Measurements from ENCODE around the gene GNPDA1.

Gene GNPDA1

DNA sequence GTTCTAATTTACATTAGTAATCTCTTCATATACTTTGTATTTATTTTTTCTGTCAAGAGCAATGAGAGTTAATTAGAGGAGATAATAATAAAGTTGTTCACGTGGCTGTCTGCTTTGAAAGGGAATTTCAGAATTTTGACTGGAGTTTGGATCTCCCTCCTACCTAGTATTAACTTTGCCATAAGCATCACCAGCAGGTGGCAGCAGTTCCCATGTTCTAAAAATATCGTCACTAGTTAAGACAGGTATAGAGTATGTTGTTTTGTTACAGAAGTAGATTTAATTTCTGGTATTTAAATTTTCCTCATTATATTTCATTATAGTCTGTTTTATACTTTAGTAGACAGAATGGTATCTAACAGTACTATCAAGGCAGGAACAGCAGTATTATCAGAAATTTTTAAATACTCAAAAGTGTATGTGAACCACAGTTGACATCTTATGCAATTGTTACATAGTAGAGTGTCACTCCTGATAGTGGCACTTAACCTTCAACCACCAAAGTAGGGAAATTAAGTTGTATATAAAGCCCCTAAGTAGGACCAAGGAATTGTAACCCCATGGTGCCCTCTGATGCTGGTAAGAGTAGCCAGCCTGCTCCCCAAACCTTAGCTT lies 20.4 kb downstream of the GNPDA1 start:
- DNase-seq (ENCODE audit: low read depth) = peak; percentile 61

DNA sequence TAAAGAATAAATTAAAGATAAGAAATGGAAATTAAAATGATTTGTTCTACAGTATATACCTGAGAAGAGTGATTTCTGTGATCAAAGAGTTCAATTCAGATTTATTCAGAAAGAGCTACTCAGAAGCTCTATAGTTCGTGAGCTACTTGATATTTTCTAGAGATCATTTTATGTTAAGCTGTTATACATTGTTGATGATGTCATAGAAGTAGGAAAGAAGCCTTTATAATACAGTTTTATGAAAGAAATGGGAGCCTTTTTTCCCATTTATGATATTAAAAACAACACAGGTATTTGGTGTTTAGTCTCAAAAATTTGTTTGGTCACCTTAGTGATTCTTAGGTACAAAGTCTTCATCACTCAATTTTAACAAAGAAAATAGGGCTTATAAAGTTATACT lies 23.1 kb downstream of the GNPDA1 start:
- no peak for DNase-seq (ENCODE audit: low read depth)

DNA sequence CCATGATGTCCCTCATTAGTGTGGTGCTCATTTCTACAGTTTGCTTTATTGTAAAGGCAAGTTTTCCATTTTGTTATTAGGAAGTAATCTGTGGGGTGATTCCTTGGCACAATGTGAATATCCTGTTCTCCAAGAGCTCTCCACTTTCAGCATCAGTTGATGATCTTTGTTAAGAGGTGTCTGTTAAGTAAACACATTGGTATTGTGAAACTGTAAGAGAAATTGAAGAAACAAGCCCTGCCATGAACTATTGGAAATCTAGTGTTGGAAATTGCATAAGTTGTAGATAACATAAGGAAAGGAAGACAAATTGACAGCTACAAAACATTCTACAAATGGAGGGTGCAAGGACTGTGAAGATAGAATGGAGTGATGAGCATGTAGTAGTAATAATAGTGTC lies 26.8 kb downstream of the GNPDA1 start:
- DNase-seq (ENCODE audit: low read depth) = no peak

DNA sequence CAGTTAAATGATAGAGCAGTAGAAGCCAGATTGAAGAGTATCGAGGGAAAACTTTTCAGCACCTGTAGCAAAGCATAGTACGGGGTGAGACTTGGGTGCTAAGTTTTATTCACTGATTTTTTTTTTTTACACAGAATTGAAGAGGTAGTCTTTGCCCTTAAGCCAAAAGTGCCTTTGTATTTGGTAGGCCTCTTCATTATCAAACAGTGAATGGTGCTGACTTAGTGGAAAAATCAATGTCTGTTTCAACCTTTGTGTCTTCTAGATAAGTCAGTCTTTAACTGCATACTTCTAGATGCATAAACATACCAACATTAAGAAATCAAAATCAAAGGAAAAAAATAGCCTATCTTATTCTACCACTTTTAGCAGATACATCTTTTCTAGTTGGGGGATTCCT lies 30.2 kb downstream of the GNPDA1 start:
- DNase-seq (ENCODE audit: low read depth) = no peak

DNA sequence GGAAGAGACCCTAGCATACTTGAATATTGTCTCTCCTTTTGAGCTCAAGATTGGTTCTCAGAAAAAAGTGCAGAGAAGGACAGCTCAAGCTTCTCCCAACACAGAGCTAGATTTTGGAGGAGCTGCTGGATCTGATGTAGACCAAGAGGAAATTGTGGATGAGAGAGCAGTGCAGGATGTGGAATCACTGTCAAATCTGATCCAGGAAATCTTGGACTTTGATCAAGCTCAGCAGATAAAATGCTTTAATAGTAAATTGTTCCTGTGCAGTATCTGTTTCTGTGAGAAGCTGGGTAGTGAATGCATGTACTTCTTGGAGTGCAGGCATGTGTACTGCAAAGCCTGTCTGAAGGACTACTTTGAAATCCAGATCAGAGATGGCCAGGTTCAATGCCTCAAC lies 34.4 kb downstream of the GNPDA1 start:
- DNase-seq (ENCODE audit: low read depth) = no peak

DNA sequence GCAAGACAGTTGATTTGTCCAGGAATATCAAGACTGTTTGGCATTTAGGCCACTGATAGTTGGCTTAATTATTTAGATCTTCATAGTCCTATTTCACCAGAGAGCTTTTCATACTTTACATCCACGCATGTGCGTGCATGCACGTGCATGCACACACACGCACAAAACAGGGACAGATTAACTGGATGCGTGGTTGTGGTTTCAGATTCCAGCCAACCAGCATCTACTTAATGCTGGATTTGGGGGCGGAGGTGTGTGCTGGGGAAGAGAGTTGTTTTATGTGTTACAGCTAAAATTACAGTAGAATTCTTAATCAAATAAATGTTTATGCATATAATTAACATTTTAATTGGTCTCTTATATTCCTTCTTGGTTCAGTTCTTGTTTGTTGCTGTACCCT lies 36.7 kb downstream of the GNPDA1 start:
- no peak for DNase-seq (ENCODE audit: low read depth)

DNA sequence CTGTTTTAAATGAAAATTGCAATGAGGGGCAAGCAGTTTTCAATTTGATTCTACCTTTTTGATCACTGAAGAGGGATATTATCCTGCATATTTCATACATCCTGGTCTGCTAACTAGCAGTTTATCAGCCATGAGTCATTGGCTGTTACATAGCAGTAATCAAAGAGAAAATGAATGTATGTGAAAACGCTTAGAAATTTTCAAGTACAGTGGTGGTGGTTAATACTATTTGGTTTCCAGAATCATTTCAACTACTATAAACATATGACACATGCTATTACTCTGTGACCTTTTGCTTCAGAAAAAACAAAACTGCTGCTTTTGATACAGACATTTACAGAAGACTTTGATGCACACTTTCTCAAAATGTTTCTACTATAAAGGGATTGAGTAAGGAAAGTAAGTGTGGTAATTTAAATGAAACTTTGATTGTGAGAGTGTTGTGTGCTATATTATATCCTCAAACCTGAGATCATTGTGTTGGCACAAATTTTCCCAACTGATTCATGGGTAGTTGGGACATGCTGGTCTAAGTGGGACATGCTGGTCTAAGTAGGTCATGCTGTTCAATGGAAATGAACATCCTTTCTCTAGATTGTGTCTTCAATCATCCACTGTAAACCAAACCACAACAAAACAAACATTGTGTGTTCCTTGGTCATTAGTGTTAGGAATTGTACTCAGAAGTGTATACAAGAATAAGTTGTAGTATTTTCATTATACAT lies 38.8 kb downstream of the GNPDA1 start:
- no peak for DNase-seq (ENCODE audit: low read depth)

DNA sequence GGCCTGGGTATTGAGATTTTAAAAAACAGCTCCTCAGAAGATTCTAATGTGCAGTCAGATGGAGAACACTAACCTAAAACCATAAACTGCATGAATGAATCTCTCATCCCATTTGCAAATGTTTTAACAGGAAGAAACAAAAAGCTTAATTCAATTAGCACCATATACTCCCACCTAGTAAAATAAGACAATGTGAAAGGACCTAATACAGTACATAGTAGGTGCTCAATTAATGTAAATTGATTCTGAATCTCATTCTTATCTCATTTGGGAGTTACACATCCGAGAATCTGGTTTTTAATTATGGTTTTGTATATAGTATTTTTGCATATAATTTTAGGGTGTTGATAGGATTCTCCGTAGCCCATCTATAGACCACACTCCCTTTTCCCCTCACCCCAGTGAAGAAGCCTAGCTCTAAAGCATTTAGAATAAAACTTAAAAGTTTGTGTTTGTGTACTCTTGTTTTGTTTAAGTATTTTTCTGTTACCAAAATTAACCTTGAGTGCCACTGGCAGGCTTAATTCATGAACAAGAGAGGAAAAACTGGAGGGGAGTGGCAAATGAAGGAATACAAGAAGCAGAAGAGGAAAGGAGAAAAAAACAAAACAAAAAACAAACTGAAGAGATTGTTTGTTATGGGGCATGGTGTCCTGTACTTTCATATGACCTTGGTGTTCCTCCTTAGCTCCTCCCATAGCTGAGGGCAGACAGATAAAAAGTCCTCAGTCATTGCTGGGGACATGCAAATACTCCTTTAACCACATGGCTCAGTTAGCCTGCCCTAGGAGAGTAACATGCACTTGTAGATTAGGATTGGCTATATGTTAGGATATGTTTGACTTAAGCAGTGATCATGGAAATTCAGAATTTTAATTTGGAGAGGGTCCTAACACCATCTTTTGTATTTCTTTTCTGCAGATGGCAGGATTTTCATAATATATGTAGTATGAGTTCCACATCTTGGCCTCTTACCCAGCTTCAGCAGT lies 42.8 kb downstream of the GNPDA1 start:
- no peak for DNase-seq (ENCODE audit: low read depth)

DNA sequence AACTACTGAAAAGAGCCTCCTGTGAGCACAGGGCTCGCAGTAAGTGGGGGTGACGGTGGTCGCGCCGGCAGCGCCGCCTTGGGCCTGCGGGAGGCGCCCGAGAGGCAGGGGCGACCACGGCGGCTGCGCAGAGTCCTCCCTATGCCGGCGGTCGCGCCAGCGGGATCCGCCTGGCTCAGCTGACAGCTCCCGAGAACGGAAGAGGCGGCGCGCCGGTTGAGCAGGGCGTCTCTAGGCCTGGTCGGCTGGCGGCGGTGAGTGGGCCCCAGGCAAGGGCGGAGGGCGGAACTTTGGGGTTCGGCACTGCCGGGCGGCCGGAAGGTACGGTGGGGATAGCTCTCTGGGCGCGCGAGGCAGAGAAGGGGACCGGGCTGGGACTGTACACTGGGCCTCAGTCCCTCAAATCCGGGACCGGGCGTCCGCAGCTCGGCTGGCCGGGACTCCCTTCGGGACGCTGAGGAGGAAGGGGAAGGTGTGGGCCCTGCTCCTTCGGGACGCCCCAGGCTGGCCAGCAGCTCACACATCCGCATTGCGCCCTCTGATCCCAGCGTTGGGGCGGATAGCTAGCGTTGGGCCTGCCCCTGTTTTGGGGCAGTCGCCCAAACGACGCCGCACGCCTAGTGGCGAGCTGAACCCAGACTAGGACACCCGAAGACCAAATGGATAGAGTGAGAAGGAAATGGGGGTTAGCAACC lies 43.8 kb downstream of the GNPDA1 start, which contains the start of gene RNF14:
TSS of gene RNF14 (plus strand) at position 192 of the 695 bp plus-strand sequence. CDS start 4,484 bp downstream, outside the sequence.
- DNase-seq (ENCODE audit: low read depth) = peak; percentile 92

DNA sequence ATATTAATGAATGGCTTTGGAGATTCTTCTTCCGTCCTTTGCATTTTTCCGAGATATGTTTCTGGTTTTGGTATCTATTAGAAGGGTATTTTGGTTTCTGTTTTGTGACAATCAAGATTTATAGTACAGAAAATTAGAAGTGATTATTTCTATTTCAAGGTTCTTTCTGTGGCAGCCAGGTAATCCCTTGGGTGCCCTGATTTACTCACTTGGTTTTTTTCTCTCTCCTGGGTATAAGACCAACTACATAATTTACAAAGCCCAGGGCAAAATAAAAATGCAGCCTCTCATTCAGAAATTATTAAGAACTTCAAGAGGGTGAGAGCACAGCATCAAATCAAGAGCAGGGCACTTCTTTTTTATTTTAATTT lies 45.9 kb downstream of the GNPDA1 start:
- no peak for DNase-seq (ENCODE audit: low read depth)

DNA sequence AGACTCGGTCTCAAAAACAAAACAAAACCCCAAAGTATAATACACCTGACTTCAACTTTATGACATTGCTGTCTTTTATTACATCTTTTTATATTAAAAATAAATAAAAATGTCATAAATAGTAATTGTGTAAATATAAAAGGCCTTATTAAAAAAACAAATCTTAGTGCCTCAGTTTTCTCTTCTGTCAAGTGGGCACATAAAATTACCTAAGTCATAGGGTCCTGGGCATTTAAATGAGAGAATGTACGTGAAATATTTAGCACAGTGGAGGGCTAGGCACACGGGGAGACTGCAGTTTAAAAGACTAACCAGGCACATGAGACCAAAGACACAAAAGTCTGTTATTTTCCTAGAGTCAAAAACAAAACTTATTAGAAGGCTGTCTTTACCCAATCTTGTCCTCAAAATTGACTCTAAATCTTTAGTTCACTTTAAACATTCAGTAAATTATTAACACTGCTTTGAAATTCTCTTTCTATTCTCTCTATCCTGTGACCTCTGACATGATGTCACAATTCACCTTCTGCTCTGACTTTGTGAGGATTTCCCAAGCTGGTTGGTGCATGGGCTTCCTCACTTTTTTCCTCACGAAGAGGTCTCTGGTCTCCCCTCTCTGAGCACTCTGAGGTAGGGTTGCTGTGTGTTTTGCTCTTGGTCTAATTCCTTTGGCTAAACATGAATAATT lies 46.4 kb downstream of the GNPDA1 start:
- no peak for DNase-seq (ENCODE audit: low read depth)

DNA sequence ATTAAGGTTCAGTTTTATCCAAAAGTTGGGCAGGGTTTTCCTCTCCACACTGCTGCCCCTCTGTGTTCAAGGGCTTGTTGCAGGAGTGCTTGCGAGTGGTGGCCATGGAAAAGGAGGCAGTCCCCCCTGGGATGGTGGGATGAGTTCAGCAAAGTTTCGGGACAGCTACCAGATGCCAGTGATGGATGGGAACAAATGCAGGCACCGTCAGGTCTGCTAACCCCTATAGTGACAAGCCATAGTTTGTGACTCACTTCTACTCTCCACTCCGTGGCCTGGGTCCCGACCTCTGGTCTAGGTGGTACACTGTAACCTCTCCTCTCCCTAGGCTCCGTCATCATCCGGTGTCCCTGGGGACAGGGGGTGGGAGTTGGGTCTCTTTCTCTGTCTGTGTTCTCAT lies 47.8 kb downstream of the GNPDA1 start:
- DNase-seq (ENCODE audit: low read depth) = no peak

DNA sequence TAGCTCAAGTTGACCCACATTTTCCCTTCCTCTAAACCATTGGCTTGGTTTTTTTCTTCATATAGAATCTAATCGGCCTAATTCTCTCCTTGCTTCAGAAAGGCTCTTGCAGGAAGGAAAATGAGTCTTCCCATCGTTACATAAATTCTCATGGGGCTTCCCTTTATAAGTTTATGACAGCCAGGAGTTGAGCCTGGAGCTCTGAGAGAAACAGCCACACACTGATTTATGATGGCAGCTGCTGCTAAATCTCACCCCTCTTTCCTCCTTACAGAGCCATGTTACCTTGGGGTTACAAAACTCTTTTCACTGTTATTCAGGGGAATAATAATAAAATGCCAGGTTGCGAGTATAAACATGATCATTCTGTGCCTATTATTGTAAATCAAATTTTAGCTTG lies 49.1 kb downstream of the GNPDA1 start:
- DNase-seq (ENCODE audit: low read depth) = no peak

DNA sequence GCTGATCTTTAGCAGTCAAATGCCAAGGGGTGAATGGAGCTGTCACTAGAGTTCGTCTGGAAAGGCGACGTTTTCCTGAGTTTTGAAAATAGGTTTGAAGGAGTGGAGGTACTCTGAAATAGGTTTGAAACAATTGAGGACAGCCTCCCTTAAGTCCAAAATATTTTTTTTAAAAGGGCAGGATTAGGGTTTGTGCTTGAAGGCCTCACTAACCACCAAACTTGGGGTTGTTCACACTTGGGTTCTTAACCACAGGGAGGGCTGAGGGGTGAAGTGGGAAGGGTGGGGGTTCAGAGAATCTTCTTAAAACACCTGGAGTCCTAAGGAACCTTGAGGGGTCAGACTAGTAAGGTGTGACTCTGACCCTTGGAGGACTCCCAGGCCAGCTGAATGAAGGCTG lies 51.4 kb downstream of the GNPDA1 start:
- DNase-seq (ENCODE audit: low read depth) = no peak

DNA sequence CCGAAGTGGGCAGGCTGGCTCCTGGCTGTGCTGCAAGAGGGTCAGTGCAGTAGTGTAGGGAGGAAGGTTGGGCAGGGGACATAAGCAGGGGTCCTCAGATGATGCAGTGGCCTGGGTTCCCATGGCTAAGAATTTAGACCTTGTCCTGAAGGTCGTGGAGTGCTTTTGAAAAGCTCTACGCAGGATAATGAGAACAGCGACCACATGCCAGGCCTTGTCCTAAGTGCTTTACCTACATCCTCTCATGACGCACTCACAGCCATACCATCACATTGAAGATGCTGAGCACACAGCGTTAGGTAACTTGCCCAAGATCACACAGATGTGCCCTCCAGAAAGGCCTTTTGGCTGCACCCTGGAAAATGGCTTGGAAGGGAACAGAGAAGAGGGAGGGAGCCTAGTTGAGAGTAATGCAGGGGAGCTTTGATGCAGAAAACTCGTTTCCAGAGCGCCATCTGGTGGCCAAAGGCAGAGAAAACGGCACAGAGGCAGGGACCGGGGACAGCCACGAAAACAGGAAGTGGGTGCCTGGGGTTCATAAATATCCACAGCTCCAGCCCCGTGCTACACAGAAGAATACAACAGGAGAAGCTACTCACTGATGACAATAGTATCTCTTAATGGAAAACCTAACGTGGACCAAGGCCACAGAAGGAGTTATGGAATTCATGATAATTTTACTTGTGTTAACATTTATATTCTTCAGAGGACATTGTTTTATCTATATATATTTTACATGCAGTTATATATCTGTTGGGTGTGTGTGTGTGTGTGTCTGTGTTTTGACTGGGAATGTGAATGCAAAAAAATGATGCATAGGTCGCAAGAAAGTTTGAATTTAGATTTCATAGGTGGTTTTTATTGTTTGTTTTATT lies 52.1 kb downstream of the GNPDA1 start:
- DNase-seq (ENCODE audit: low read depth) = peak; percentile 77

DNA sequence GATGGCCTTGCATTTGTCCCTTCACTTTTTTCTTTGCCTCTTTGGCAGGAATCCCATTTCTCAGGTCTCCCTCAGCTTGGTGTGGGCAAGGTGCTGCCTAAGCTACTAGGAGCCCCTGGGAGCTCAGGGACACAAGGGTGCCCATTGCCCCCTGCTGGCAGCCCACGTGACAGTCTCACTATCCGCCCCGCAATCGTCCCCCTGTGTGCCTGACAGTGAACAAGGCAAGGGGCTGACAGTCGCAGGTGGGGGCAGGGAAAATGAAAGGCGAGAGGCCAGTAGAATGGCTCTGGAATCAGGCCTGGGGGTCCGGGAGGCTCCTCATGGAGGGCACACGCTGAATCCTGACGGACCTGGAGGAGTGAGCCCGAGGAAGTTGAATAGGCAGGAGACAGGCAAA lies 52.8 kb downstream of the GNPDA1 start:
- no peak for DNase-seq (ENCODE audit: low read depth)

DNA sequence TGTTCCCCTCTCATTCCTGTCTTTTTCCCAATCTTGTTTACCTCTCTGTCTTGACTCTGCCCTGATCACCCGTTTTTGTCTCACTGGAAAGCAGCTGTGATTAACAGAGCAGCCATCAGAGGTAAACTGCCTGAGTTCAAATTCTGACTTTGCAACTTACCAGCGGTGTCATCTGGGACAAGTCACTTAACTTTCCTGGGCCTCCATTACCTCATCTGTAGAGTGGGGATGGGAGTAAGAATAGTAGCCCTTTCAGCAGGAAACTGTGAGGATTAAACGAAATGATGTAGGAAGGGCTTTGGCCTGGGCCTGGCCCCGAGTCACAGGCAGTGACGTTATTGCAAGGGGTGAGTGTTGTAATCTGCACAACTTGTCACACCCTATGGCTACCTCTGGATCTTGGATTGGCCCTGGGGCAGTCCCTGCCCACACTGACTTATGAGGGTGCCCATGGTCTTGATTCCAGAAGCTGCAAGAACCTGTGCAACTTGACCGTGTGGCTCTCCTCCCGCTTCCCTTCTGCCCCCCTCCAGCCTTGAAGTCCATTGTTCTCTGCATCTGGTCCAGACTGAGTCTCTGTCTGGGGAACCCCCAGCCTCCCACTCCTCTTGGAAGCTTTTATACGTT lies 54.2 kb downstream of the GNPDA1 start:
- DNase-seq (ENCODE audit: low read depth) = no peak

DNA sequence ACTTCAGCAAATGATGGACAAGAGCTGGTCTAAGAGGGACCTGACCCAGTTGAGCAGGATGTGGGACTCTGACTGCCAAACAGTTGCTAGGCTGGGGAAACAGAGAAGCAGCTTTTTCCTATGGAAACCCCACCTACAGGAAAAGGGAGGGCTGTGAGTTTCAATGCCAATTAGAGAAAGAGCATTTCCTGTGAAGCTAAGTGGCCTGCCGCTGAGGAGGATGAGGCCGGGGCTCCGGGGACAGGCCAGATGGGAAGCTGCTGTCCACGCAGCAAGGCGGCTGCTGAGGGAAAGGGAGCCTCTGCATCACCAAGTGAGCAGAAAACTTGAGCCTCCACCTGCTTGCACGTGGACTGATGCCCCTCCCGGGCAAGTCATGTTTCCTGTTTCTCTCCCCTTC lies 54.7 kb downstream of the GNPDA1 start, which contains the start of gene PCDH12:
TSS of gene PCDH12 (minus strand) at position 90 of the 400 bp plus-strand sequence. CDS start 351 bp downstream, outside the sequence.
- DNase-seq (ENCODE audit: low read depth) = no peak

DNA sequence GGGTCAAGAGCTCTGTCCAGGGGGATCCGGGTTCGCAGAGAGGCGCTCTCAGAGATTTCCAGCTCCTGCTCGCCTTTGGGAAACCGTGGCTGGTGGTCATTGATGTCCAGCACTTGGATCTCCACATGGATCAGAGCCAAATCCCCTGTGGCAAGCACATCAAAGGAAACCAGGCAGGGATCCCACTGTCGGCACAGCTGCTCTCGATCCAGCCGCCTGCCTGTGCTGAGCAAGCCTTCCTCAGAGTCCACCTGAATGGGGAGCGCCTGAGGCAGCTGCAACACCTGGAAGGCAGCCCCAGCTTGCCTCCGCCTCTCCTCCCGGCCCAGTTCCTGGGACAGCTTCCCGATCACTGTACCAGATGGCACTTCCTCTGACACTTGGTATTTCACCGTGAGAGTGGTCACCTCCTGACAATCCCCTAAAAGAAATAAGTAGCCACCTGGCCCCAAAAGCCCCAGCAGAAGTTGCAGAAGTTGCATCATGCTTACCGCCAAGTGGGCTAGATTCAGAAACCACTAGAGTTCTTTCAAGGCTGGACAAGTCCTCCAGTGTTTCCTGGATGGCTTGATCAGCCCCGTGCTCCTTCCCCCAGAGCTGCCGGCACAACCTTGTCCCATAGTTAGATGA lies 55.3 kb downstream of the GNPDA1 start:
- no peak for DNase-seq (ENCODE audit: low read depth)

Measured in stimulated activated CD8-positive, alpha-beta memory T cell treated with anti-CD3 and anti-CD28 coated beads, Interleukin-4, amount 100 ng/mL, for 24 hours (primary cell).